HG03439 (cell line): ENCODE data around the gene SORCS1.

Source experiments
- ATAC-seq: cut with Tn5 transposase; IDR thresholded peaks from one replicate; pipeline ENCODE4 v1.9.1; 2021; ENCODE audit warnings: mild to moderate bottlenecking, moderate library complexity; ENCODE audit not compliant: unreplicated experiment

Gene SORCS1

DNA sequence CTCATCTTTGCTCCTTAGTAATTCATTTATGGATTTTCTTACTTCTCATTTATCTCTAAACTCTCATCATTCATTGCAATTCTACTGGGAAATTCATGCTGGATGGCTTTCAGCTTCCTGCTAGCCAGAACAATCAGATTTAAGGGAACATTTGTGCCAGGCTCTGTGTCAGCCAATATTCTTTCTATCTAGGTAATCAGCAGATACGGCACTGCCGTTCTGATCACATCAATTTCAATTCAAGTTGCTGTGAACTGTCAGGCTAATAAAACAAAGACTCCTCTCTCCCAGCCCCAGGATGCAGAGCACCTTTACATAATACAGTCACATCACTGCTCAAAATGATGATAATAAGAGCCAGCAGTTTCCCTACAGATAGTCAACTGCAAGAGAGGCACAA, 468.3 kb downstream of the SORCS1 start:
- ATAC-seq = no peak

DNA sequence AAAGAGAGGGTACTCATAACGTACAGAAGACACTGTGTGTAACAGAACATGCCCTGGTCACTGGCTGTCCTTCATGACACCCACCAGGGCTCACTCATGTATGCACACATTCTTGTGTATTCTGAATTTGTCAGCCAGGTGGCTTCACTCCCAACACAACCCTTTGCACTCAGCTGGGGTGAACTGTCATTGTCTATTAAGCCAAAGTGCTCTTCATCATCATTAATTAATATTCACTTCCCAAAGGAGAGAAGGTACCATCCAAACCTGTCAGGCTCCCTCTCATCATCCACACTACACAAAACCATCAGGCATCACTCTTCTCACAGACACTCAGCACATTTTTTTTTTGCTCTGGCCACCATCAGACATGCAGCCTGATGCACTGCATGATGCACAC, 469.8 kb downstream of the SORCS1 start:
- ATAC-seq = no peak

DNA sequence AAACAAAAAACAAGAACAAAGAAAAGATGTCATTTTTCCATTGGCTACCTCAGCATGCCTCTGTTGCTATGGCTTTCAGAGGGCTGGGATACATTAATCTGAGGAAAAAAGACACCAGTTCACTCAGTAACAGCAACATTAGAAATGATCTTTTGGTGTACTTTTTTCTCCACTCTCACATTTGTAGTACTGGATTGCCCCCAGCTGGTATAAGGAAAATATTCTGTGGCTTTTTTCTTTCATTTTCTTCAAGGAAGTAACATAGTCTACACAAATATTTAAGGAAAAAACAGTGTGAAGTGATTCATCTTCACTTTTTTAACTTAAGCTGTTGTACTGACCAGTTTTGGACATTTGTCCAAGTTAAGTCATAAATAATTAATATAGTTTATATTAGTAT, 482.3 kb downstream of the SORCS1 start:
- ATAC-seq = no peak

DNA sequence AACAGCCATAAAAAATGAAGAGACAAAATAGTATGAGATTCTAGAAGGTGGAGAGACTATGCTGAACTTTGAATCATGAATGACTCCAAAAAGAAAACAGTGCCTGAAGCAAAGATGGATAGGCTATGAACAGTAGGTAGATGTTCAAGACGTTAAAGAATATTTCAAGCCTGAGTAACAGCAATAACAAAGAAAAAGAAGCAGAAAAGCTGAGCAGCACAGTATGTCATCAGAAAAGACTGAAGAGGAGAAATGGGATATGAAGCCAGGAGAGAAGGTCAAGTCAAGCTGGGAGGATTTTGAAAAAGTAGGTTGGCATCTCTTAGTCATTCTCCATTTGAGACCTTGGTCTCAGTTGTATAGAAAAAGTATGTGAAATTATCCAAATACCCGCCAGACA, 484.4 kb downstream of the SORCS1 start:
- ATAC-seq = no peak

- ATAC-seq = no peak
These were observed 485.2 kb downstream of the SORCS1 start for GRCh38 chr10:106679314-106679713.

DNA sequence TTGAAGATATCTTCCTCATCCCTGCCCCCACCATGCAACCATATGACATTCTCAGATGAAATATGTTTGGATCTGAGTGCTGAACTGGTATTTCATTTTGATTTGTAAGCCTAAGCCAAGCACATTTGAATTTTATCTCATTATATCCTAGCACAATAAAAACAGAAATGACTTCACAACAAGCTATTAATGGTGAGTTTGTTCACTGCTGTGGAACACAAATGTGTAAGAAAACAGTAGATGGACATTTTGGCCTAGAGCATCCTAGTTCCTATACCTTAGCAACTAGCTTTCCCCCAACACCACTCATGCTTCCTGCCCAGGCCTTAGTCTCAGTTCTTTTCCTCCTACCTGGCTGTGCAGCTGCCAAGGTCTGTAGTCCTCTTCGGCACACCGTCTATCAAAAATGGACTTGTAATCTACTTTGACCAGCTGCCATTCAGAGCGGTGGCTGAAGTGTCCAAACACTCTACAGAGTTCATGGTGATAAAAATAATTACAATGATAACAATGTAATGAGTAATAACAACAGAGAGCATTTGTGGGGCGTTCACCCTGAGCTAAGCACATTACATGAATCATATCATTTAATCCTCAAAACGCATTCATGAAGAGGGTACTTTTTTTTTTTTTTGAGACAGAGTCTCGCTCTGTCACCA, 491.9 kb downstream of the SORCS1 start:
- no peak for ATAC-seq

DNA sequence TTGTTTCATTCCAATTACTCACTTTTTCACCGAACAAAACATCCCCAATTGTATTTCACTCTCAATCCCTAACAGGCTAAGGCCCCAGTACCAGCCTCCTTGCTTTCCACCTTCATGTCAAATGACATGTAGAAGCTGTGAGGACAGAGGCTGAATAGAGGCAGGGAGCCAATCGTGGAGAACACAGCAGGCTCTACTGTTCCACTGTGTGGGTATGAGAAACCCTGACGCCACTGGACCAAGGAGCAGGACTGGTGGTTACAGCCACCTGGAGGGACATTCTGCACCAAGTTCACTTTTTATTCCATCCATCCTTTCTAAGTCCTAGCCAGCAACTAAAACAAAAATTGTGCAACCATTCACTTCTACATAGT, 502.8 kb downstream of the SORCS1 start:
- ATAC-seq = no peak

DNA sequence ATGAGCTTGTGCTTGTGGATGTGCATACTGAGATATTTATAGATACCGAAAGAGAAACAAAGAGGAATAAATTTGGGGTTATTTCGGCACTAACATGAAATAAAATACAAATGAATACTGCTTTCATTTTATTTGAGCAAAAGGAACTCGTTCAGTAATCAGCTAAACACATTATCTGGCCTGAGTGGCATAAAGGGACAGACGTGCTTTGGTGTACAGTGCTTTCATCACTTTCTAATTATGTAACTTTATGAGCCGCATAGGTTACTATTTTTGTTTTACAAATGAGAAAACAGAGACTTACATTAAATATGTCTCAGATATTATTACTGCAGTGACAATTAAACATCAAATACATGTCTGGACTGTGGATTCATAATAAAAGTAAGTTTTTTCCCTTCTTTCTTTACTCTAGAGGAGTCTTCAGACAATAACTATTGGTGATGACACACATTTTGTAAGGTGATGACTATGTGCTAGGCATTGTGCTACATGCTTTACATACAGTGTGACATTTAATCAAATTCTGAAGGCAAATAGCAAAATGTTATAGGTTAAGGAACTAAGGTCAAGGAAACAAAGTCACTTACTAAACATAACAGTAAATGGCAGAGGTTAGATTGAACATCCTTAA, 503.3 kb downstream of the SORCS1 start:
- ATAC-seq = no peak

- no peak for ATAC-seq
These were observed 504.0 kb downstream of the SORCS1 start for GRCh38 chr10:106660550-106660949.

DNA sequence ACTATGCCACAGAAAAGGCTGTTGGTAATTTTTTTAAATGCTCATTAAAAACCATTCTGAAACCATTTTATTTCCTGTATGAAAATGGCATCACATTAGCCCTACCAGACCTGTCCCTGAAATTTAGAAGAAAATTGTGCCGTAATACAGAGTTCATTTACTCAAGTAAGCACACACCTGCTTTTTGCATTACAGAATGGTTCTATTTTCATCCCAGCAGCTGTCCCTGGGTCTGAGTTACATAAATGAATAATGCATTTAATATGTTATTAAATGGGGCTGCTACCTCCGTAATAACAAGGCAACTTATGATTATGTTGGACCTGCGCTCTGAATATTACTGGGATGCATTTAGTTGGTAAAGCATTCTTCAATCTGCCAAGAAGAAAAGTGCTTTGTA, 508.9 kb downstream of the SORCS1 start:
- no peak for ATAC-seq

DNA sequence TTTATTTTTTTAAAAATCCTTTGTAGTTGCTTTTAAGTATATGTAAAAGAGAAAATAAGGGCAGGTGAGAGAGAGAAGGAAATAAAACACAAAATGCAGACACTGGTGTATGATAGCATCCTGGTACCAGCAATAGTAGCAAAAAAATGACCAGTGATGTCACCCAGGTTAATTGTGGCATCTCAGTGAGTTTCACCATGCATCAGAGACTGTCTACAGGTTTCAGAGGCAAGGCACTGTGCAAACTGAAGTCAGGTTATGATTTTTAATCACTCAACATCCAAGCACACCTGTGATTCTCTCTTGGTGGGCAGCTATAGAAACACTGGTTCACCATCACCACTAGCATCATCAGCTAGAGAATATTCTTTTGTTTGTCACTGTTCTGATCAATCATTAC, 509.3 kb downstream of the SORCS1 start:
- no peak for ATAC-seq

DNA sequence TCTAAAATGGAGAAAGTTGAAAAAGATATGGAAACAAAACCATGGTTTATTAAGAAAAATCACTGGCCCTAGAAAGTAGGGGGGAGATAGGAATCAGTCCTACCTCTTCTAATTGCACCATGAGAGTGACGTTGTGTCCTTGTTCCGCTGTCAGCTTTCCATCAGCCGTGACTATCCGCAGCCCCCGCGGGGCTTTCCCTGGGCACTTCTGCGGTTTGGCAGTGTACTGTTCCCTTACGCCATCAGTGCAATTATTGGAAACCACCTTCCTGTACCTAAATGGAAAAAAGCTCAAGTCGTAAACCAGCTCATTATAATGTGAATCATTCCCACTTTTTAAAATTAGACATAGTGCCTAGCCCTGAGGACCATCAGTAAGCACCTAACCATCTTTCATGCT, 512.2 kb downstream of the SORCS1 start:
- no peak for ATAC-seq

- ATAC-seq = no peak
These were observed 515.7 kb downstream of the SORCS1 start for GRCh38 chr10:106648534-106649481.

GRCh38 chr10:106643473-106643872, 521.0 kb downstream of the SORCS1 start:
- ATAC-seq = no peak

GRCh38 chr10:106637873-106638272, 526.6 kb downstream of the SORCS1 start:
- ATAC-seq = no peak

DNA sequence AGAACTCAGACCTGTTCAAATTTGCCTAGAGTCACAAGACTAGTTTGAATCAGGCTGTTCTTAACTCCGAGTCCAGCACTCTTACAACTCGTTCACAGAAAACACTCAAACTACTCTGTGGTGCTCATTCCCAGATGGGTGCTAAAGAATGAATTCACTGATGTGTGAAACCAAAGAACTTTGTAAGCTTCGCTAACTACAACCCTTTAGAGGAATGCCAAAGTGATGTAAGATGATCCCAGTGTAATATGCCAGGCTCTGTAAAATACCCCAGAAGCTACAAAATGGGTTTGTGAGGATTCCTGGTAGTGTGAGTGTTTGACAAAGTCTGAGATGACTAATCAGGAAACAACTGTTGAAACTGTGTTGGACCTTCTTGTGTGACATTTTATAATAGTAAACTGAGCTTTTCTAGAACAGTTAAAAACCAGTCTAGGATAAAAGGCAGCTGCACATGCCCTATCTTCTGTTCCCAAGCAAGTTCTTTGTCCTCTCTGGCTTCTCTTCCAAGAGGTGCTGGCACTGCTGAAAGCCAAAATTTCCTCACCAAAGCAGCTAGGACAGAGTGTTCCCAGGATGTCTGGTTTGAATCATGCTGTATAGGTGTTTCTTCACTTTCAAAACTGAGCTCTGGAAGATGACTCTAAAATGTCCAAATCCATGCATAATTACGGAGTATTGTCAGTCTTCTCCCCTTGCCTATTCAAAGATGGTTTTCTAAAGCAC, 527.6 kb downstream of the SORCS1 start:
- no peak for ATAC-seq

- ATAC-seq = no peak
These were observed 528.6 kb downstream of the SORCS1 start for GRCh38 chr10:106635947-106636346.

DNA sequence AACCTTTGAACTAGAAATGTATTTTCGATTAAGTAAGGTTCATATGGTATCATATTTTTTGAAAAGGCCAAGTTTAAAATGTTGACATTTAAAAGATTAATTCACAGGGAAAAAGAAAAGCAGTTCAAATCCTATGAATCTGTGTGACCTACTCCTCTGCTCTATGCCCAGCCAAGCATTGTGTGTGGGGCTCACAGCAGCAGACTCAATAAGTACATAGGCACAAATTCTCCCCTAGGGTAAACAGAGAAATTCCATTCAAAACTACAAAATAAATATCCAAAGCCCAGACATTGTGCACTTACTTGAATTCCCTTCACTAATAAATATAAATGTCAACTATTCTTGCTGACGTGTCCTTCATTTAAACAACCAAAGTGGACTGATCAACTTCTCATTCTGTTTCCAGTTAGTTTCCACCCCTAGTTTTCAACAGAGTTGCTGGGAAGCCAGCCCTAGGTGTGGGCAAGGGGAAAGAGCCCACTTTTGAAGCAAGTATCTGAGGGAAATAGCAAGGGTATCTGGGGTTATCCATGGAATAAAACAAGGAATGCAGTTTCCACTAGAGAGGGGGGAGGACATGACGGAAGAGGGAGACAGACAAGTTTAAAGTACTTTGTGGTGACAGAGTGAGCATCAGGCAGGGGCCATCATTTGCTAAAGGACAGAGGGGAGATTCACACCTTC, 533.3 kb downstream of the SORCS1 start:
- ATAC-seq = no peak

- no peak for ATAC-seq
These were observed 538.1 kb downstream of the SORCS1 start for GRCh38 chr10:106626371-106626770.

- no peak for ATAC-seq
These were observed 538.8 kb downstream of the SORCS1 start for GRCh38 chr10:106625751-106626150.

- ATAC-seq = no peak
These were observed 545.2 kb downstream of the SORCS1 start for GRCh38 chr10:106619346-106619745.
